ENCODE measurements around the gene BMP7. TPM values are rescaled to one million over a fixed set of nuclear protein-coding genes. Genes with fewer than 3 reads are reported as not detected.
A peak's percentile ranks its signal among the peaks of the same experiment; 100 is the strongest.

The BMP7 gene
- total and polyA plus RNA-seq, 9 of the 15 experiments (the other 6 are each of a cell fraction or from before 2014, with no cell fraction given) = 0.18 TPM; not detected in 8

DNA sequence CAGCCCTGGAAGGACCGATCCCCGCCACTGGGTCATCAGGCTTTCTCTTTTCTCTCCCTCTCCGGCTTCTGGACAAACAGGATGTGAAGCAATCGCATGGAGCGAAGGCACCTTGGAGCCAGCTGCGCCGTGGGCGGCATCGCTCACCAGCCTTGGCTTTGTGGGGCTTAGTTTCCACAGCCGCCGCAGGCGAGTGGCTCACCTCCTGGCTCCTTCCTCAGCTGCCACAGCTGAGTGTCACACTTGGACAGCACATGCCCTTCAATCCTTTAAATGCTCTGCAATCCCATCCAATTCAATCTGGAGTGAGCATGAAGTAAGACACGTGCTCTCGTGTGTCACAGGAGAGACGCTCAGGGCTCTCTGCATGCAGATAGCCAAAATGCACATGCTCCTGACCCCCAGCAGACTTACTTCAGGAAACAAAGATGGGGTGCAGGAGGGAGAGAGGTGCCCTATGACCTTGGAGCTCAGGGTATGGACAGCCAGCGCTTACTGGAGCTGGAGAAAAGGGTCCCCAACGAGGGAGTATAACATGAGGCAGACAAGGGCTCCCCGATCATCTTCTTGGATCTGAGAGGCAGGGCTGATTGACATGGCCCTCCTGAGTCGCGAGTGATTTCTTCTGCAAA, 70.9 kb downstream of the BMP7 start (continued):
- TF ChIP-seq, protein P1, sequence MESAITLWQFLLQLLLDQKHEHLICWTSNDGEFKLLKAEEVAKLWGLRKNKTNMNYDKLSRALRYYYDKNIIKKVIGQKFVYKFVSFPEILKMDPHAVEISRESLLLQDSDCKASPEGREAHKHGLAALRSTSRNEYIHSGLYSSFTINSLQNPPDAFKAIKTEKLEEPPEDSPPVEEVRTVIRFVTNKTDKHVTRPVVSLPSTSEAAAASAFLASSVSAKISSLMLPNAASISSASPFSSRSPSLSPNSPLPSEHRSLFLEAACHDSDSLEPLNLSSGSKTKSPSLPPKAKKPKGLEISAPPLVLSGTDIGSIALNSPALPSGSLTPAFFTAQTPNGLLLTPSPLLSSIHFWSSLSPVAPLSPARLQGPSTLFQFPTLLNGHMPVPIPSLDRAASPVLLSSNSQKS (CRISPR knock-in tag; IDR thresholded peaks at IDR 0.05) = no peak
- TF ChIP-seq, protein P2, sequence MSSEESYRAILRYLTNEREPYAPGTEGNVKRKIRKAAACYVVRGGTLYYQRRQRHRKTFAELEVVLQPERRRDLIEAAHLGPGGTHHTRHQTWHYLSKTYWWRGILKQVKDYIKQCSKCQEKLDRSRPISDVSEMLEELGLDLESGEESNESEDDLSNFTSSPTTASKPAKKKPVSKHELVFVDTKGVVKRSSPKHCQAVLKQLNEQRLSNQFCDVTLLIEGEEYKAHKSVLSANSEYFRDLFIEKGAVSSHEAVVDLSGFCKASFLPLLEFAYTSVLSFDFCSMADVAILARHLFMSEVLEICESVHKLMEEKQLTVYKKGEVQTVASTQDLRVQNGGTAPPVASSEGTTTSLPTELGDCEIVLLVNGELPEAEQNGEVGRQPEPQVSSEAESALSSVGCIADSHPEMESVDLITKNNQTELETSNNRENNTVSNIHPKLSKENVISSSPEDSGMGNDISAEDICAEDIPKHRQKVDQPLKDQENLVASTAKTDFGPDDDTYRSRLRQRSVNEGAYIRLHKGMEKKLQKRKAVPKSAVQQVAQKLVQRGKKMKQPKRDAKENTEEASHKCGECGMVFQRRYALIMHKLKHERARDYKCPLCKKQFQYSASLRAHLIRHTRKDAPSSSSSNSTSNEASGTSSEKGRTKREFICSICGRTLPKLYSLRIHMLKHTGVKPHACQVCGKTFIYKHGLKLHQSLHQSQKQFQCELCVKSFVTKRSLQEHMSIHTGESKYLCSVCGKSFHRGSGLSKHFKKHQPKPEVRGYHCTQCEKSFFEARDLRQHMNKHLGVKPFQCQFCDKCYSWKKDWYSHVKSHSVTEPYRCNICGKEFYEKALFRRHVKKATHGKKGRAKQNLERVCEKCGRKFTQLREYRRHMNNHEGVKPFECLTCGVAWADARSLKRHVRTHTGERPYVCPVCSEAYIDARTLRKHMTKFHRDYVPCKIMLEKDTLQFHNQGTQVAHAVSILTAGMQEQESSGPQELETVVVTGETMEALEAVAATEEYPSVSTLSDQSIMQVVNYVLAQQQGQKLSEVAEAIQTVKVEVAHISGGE (CRISPR knock-in tag; IDR thresholded peaks at IDR 0.05) = peak in 1 of 3 experiments; percentile 76; a peak in 1 of 6 replicates
- TF ChIP-seq POLR2AphosphoS2 (IDR thresholded peaks at IDR 0.05; ENCODE audit: low read length) = no peak

DNA sequence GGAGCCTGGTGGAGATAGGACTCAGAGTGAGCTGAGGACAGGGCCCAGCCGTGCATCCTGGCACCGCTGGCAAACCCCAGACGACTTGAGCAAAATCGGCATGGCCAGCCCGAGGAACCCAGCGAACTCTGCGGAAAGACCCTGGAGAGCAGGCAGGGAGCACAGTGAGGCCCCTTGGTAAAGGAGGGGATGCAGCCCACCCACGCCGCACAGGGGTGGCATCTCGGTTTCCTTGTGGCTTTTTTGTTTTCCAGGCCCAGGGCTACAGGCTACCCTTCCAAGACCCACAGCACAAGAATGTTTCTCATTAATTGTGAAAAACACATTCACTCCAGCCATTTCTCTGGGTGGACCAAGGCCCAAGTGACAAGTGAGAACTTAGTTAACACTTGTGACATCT, 71.4 kb downstream of the BMP7 start:
- intact Hi-C loops (cut with micrococcal nuclease) (no loop called here), in situ Hi-C loops (cut with MboI) (no loop called here)

More for the DNA sequence above, 71.4 kb downstream of the BMP7 start:
- no peaks in the 10 kb centered on the region for H3K9me3 ChIP-seq (replicated peaks; ENCODE audit: control insufficient read depth, insufficient read depth, low read depth, low read length)
- no peak overlapping the region for H3K9ac ChIP-seq (ENCODE audit: insufficient read depth in 1 of 2, low read depth in 2 of 2, low read length in 2 of 2)
- BruUV-seq (replicated peaks) = no TSS peak
- H3K9me1 ChIP-seq (ENCODE audit: control insufficient read depth, insufficient read depth, low read length) = peaks cover 2% of the 10 kb centered on the region
- no peak overlapping the region for H3K27ac ChIP-seq (ENCODE audit: extremely low read depth, low read depth, low read length)
- H3K4me2 ChIP-seq (ENCODE audit: insufficient read depth, low read length) = no peak overlapping the region
- no peaks in the 10 kb centered on the region for H3K4me1 ChIP-seq (replicated peaks in 1 of 2; ENCODE audit: control insufficient read depth in 2 of 2, insufficient read depth in 2 of 2, low read length in 2 of 2)
- FAIRE-seq (no peak), DNase-seq (ENCODE audit: extremely low read depth in 1 of 4, low spot score in 3 of 4) (no peak), ATAC-seq (no peak)
- TF ChIP-seq ZNF175 (CRISPR knock-in tag; IDR thresholded peaks at IDR 0.05; ENCODE audit: low read depth) = no peak
- TF ChIP-seq NCOA1 (IDR thresholded peaks at IDR 0.05; ENCODE audit: low read depth) = no peak
- no peaks in the 10 kb centered on the region for H3K36me3 ChIP-seq (ENCODE audit: control insufficient read depth, insufficient read depth, low read length)
- H2AFZ ChIP-seq (ENCODE audit: low read depth, low read length) = no peak overlapping the region
- peaks cover 25 to 68% of the 10 kb centered on the region in 2 experiments; a peak in 4 of 5 replicates for H3K27me3 ChIP-seq (ENCODE audit: control insufficient read depth in 2 of 2, insufficient read depth in 2 of 2, low read length in 2 of 2)
- 1% methylated on average over 10 of the region's 10 CpGs for WGBS (ENCODE audit: insufficient coverage, low coverage, missing lambda C conversion rate)
- ChIA-PET CTCF (ENCODE audit: low intra/inter-chr PET ratio) (no interaction called here), POLR2A (interaction anchor here (0.8 kb wide), 1 partner anchor 337 kb away, joined by 3 read pairs; no protein-coding TSS in a partner anchor)
- no peaks in the 10 kb centered on the region for H4K20me1 ChIP-seq (replicated peaks; ENCODE audit: control insufficient read depth, insufficient read depth, low read length)
- no peaks in the 10 kb centered on the region for H3K79me2 ChIP-seq (ENCODE audit: control insufficient read depth, insufficient read depth, low read length)
- H3K4me3 ChIP-seq = no peak overlapping the region

All from K562 (cell line).